ENCODE results near the gene YPEL1.

YPEL1 gene, protein sequence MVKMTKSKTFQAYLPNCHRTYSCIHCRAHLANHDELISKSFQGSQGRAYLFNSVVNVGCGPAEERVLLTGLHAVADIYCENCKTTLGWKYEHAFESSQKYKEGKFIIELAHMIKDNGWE

GRCh38 chr22:21735200-21736083, at the start of gene YPEL1:
YPEL1 (minus strand) TSS chr22:21735794; CDS start chr22:21710744, 25,050 bp downstream.
- peak; percentile 100 for DNase-seq (ENCODE audit: low spot score)

GRCh38 chr22:21780259-21780658, 44.7 kb upstream of the YPEL1 start:
- DNase-seq (ENCODE audit: low spot score) = no peak

DNA sequence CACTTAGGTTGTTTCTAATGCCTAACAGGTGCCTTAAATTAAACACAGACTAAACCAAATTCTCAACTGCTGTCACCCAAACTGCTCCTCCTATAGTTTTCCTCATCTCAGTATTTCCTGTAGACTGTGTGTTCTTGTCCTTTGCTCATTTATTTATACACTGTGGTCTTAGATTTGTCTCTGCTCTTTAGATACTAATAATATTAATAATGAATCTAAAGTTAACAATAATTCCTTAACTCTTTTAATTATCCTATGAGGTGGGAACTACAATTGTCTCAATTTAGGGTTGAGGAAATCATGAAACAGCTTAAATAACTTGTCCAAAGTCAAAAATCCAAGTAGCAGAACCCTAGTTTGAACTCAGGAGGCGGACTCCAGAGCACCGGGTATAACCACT, 43.9 kb upstream of the YPEL1 start:
- DNase-seq (ENCODE audit: low spot score) = peak; percentile 33

DNA sequence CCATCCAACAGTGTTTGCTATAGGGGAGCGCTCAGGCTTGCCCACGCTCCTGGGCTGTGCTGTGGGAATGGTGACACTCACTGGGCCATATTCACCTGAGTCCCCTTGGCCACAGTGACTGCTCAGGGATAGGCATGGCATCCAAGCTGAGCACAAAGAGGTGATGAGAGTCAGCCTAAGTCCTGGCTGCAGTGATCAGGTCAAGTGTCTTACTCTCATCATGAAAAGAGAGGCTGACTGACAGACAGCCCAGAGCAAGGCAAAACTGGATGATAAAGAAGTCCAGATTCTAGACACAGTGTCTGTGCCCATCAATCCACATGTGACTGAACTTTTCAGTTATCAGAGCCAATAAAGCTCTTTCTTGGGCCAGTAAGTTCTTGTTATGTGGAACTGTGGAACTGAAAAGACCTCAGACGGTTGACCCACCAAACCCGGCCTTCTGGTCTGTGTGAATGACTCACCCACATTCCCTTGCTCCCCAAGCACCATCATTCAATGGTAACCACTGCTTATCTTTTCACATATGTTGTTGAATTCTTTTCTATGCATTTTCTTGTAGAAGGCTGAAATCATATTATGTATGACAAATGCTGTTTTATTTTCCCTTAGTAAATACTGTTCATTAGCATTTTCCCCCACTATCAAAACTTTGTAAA, 43.2 kb upstream of the YPEL1 start:
- DNase-seq (ENCODE audit: low spot score) = peak; percentile 83

GRCh38 chr22:21771631-21771976, 36.0 kb upstream of the YPEL1 start:
- DNase-seq (ENCODE audit: low spot score) = no peak

- DNase-seq (ENCODE audit: low spot score) = no peak
These were observed 32.8 kb upstream of the YPEL1 start for GRCh38 chr22:21768435-21768834.

DNA sequence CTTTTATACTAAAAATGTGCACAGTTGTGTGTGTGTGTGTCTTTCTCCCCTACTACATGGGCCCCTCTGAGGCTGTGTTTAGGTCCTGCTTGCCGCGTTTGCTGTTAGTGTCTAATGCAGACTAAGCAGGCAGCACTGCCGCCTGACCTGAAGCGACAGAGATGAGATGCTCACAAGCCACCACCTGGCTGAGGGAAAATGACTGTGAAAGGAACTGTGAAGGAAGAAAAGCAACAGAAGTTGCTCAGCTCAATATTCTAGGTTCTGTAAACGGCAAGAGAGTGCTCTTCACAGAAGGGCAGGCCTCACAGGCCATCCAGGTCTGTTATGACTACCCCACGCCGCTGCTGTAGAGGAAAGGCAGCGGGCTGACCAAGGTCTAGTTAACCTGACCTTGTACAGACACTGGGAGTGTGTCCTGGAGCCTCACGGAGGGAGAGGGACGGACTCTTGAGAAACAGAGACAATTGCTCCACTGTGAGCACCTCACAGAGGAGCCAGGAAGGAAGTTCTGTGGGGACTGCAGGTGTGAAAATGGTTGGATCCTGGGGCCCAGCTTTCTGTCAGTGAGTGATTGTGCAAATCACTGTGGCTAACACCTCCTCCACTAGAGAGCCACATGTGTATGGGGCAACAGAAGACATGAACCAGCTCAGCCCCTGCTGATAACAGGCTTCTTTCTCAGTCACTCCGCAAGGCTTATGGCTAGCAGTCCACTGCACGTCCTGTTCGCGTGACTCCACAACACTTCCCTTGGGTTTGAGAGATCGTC, 31.3 kb upstream of the YPEL1 start:
- no peak for DNase-seq (ENCODE audit: low spot score)

DNA sequence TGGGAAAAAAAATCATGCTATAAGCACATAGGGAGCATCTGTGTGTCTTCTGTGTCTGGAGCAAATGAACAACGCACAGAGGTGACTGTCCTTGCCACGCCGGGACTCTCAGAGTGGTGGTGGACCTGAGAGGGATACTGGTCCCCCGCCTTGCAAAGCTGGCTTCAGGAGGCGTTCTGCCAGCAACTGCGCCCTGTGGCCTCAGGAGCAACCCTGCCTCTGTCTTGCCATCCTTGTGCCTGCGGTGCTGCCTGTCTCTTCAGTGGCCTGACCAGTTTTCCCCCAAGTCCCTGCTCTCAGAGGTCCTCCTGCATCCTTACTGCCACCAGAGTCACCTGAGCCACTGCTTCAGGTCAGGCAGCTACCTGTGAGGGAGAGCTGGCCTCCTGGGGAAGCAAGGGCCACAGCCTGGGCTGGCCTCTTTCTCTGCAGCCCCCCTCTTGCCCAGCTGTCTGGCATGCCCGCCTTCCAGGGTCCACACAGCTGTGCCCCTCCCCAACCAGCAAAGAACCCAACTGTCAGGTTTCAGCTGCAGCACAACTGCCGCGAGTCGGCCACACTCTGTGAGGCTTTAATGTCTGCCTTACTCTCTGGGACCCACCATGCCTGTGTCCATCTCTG, 30.4 kb upstream of the YPEL1 start:
- DNase-seq (ENCODE audit: low spot score) = no peak

DNA sequence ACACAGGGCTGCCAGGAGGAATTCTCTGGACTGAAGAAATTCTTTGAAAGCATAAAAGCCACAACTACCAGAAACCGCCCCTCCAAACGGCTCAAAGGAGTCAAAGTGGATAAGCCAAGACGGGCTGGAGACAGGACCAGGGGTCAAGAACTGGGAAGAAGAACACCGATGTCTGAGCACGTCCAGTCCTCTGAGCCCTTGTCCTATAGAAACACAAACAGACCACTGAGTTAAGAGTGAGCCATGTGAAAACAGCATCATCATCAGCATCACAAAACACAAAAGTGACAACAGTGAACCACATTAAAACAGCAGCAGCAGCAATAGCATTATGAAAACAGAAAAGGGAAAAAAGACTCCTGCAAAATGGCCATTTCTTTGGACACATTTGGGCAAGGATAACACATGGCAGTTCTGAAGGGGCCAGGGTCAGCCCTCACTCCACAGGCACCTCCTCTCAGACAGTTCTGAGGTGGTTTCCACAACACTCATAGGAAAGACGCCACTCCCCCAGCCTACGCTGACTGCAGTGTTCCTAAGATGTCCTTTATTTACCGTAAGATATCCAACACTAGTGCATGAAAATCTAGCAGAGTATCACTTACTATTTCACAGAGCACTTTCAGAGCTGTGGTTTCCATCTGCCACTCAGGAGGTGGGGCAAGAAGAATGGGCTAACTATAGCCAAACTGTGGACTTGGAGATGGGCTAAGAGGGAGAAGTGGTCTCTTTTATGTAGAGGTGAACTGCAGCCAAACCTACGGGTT, 28.6 kb upstream of the YPEL1 start:
- no peak for DNase-seq (ENCODE audit: low spot score)

DNA sequence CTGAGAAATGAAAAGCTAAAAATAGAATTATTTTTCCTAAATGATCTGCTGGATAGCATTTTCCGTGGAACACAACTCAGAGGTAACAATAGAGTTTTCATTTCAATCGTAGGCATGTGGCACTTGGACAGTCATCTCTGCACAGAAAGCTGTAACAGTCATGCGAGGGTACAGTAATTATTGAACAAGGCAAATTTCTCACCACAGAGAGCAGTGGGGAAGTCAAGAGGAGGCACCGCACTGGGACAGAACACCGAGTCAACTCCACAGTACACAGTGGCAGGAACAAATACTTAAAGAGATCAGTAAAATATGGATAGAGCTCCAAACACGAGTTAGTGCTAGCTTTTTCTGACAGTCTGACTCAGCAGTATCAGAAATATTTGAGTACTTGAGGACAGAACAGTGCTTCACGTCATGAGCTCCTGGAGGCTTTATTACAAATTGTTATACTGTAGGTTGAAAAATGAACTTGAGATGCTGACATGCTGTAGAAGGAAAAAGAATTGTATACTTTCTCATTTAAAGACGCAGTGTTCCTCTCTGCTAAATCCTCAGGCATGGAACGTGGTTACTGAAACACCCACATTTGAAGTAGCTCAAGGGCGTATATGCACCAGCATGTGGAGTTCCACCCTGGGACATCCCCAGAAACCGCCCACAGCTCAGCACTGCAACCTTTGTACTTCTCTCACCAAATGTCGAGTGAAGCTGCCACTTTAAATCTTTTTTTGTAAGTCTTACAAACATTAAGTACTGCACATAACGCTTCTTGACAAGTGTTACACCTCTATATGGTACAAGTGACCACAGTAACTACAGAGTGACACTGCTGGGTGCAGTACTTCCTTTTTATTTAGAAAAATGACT, 27.4 kb upstream of the YPEL1 start:
- no peak for DNase-seq (ENCODE audit: low spot score)

GRCh38 chr22:21761994-21762680, 26.5 kb upstream of the YPEL1 start:
- DNase-seq (ENCODE audit: low spot score) = no peak

GRCh38 chr22:21761086-21761485, 25.5 kb upstream of the YPEL1 start:
- no peak for DNase-seq (ENCODE audit: low spot score)

- DNase-seq (ENCODE audit: low spot score) = peak; percentile 31
These were observed 25.0 kb upstream of the YPEL1 start for GRCh38 chr22:21760640-21761039.

GRCh38 chr22:21759646-21760376, 24.2 kb upstream of the YPEL1 start:
- no peak for DNase-seq (ENCODE audit: low spot score)

DNA sequence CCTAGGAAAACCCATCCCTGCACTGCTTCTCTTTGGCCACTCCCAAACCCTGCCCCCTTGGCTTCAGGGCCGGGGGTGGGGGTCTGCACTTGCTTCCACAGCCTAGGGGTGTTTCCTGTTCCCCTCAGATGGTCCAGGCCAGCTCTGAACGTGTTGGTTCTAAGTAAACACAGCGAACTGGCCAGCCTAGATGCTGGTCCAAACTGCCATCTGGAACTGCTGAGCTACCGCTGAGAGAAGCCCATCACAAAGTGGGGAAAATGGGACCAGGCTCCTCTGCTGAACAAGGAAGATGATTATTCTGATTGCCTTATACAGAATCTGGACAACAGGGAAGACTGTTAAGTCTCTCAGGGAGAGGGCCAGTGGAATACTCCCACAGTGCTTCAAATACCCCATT, 23.5 kb upstream of the YPEL1 start:
- no peak for DNase-seq (ENCODE audit: low spot score)

GRCh38 chr22:21758091-21758864, 22.7 kb upstream of the YPEL1 start:
- DNase-seq (ENCODE audit: low spot score) = no peak

DNA sequence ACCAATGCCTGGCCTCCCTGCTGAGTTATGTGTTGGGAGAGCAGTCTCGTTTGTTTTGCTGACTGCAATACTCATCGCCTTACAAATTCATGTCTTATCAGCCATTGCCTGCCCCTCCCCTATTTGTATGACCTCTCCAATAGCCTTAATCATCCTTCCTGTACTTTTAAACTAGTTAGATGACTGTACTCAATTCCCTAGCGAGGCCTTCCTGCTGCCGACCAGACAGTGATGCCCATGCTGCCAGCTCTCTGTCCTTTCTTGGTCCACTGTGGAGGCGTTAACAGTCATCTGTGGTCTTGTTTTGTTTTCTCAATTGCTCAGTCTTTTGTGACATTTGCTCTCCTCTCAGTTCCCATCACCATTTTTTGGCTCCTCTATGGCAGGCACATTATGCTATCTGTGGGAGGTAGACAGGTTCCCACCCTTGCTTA, 20.3 kb upstream of the YPEL1 start:
- peak; percentile 74 for DNase-seq (ENCODE audit: low spot score)

DNA sequence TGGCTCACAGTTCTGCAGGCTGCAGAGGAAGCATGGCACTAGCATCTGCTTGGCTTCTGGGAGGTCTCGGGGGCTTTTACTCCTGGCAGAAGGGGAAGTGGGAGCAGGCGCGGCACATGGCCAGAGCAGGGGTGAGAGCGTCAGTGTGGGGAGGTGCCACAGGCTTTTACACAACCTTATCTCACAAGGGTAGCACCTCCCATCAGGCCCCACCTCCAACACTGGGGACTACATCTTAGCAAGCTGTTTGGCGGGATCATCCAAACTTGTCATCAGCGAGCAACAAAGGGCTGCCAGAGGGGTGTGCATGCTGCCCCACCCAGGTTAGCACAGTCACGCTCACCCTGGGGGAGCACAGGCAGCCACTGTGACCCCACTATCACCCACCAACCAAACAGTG, 18.9 kb upstream of the YPEL1 start:
- peak; percentile 29 for DNase-seq (ENCODE audit: low spot score)

All from GM03348 (cell line).